HepG2 (cell line): ENCODE data around the gene NPBWR2. TPM values are rescaled to one million over a fixed set of nuclear protein-coding genes. Genes with fewer than 3 reads are reported as not detected.

Experiments
- ATF7-NPFF ChIP-seq: sonication (generic); formaldehyde crosslinking; IDR thresholded peaks from 2 replicates; pipeline ENCODE4 v1.8.1; 2023; ENCODE audit warnings: mild to moderate bottlenecking, low read depth, missing genetic modification reagents, moderate library complexity
- GFI1 ChIP-seq: sonication (generic); formaldehyde crosslinking; IDR thresholded peaks from 2 replicates; pipeline ENCODE4 v1.5.0; 2020; ENCODE audit warnings: missing genetic modification reagents, mild to moderate bottlenecking, borderline replicate concordance
- KDM5B ChIP-seq: sonication (generic); formaldehyde crosslinking; IDR thresholded peaks from 2 replicates; pipeline ENCODE4 v1.4.0; 2020; ENCODE audit warnings: missing genetic modification reagents, mild to moderate bottlenecking, borderline replicate concordance
- KLF6 ChIP-seq: IDR thresholded peaks from 2 replicates; pipeline ENCODE4 v1.8.0; 2016; ENCODE audit warnings: missing biosample characterization, missing genetic modification reagents
- KMT2B ChIP-seq: IDR thresholded peaks from 2 replicates; pipeline ENCODE4 v1.6.1; 2016; ENCODE audit warnings: missing genetic modification reagents, missing compliant biosample characterization
- MBD4 ChIP-seq: IDR thresholded peaks from 2 replicates; pipeline ENCODE4 v1.6.1; 2012; ENCODE audit warnings: low read length, inconsistent platforms, borderline replicate concordance
- MLLT10 ChIP-seq: sonication (generic); formaldehyde crosslinking; IDR thresholded peaks from 2 replicates; pipeline ENCODE4 v1.4.0; 2020; ENCODE audit warnings: missing genetic modification reagents
- PHB2 ChIP-seq: fragments of 450-650 bp; IDR thresholded peaks from 2 replicates; pipeline ENCODE4 v1.6.1; 2018; ENCODE audit not compliant: partially characterized antibody
- RBM22 ChIP-seq: fragments of 200-400 bp; formaldehyde crosslinking; optimal IDR thresholded peaks from 2 replicates; pipeline ENCODE3; 2017; ENCODE audit warnings: mild to moderate bottlenecking, low read length, moderate library complexity
- RXRB ChIP-seq: IDR thresholded peaks from 2 replicates; pipeline ENCODE4 v1.6.1; 2016; ENCODE audit warnings: borderline replicate concordance, missing genetic modification reagents, missing compliant biosample characterization
- SALL2 ChIP-seq: sonication (generic); formaldehyde crosslinking; IDR thresholded peaks from 2 replicates; pipeline ENCODE4 v1.8.1; 2023; ENCODE audit warnings: mild to moderate bottlenecking, missing genetic modification reagents, inconsistent platforms
- SCMH1 ChIP-seq: sonication (generic); formaldehyde crosslinking; IDR thresholded peaks from 2 replicates; pipeline ENCODE4 v1.9.0; 2021; ENCODE audit warnings: missing genetic modification reagents, mild to moderate bottlenecking, borderline replicate concordance
- SP1 ChIP-seq, 2 experiments: fragments of 450-650 bp in 1 of 2; sonication (generic) in 1 of 2; formaldehyde crosslinking in 1 of 2; IDR thresholded peaks; 2 replicates each; pipeline versions ENCODE4 v1.4.0 to v1.6.1; 2016 to 2020; ENCODE audit warnings: missing genetic modification reagents in 1 of 2
- SPEN ChIP-seq: sonication (generic); formaldehyde crosslinking; IDR thresholded peaks from 2 replicates; pipeline ENCODE4 v1.5.1; 2020; ENCODE audit warnings: low read depth, mild to moderate bottlenecking, missing genetic modification reagents
- SRY ChIP-seq: sonication (generic); formaldehyde crosslinking; IDR thresholded peaks from 2 replicates; pipeline ENCODE4 v1.8.0; 2022; ENCODE audit warnings: mild to moderate bottlenecking, missing genetic modification reagents
- TBX3 ChIP-seq: fragments of 450-650 bp; IDR thresholded peaks from 2 replicates; pipeline ENCODE4 v1.6.1; 2017; ENCODE audit warnings: antibody characterized with exemption, mild to moderate bottlenecking, inconsistent platforms, borderline replicate concordance
- TCF7 ChIP-seq: sonication (generic); IDR thresholded peaks from 2 replicates; pipeline ENCODE4 v1.6.1; 2016; ENCODE audit warnings: antibody characterized with exemption, low read depth
- U2AF1 ChIP-seq: fragments of 200-400 bp; formaldehyde crosslinking; optimal IDR thresholded peaks from 2 replicates; pipeline ENCODE3; 2017; ENCODE audit warnings: mild to moderate bottlenecking, low read depth, low read length
- YEATS2 ChIP-seq: sonication (generic); formaldehyde crosslinking; IDR thresholded peaks from 2 replicates; pipeline ENCODE4 v1.4.0; 2020; ENCODE audit warnings: missing genetic modification reagents, borderline replicate concordance
- ZMAT3 ChIP-seq: sonication (generic); formaldehyde crosslinking; conservative IDR thresholded peaks from 2 replicates; pipeline ENCODE4 v1.7.0; 2021; ENCODE audit warnings: missing genetic modification reagents
- ZNF382 ChIP-seq: sonication (generic); formaldehyde crosslinking; IDR thresholded peaks from 2 replicates; pipeline ENCODE4 v1.5.0; 2020; ENCODE audit warnings: missing genetic modification reagents, mild to moderate bottlenecking, borderline replicate concordance
- ZNF451 ChIP-seq: sonication (generic); formaldehyde crosslinking; IDR thresholded peaks from 2 replicates; pipeline ENCODE4 v1.5.0; 2020; ENCODE audit warnings: mild to moderate bottlenecking, missing genetic modification reagents
- ZNF468 ChIP-seq: sonication (generic); formaldehyde crosslinking; IDR thresholded peaks from 2 replicates; pipeline ENCODE4 v1.8.0; 2022; ENCODE audit warnings: mild to moderate bottlenecking, moderate library complexity, missing genetic modification reagents
- ZNF776 ChIP-seq: sonication (generic); formaldehyde crosslinking; IDR thresholded peaks from 2 replicates; pipeline ENCODE4 v1.4.0; 2020; ENCODE audit warnings: mild to moderate bottlenecking, missing genetic modification reagents
- ZNF816 ChIP-seq: sonication (generic); formaldehyde crosslinking; IDR thresholded peaks from 2 replicates; pipeline ENCODE4 v1.8.0; 2022; ENCODE audit warnings: missing genetic modification reagents, mild to moderate bottlenecking, borderline replicate concordance
- polyA plus RNA-seq, 8 experiments: library from polyadenylated mRNA; depleted of rRNA in 3 of 8; stranded (reverse) in 7 of 8; unstranded in 1 of 8; fragments of >200 nt; fragmentation: Illumina TruSeq in 4 of 8; extraction: Trizol in 4 of 8; gene quantifications; 2 replicates each; pipeline versions ENCODE4 v1.2.1 to v1.2.3, GENCODE V29; 2011 to 2016; ENCODE audit warnings: low read depth in 4 of 8, missing spikeins in 1 of 8, mixed read lengths in 1 of 8; ENCODE audit not compliant: insufficient read depth in 1 of 8
- total RNA-seq, 5 experiments: library from RNA; depleted of rRNA; stranded (reverse); fragments of >200 nt; fragmentation: Illumina TruSeq; extraction: Trizol; gene quantifications; 2 replicates each; pipeline ENCODE4 v1.2.3, GENCODE V29; 2016; ENCODE audit warnings: low read depth in 1 of 5
- TF ChIP-seq, protein P1 (sequence below): sonication (generic); formaldehyde crosslinking; IDR thresholded peaks from 2 replicates; pipeline ENCODE4 v1.4.0; 2020; ENCODE audit warnings: mild to moderate bottlenecking, missing genetic modification reagents
- TF ChIP-seq, protein P2 (sequence below): sonication (generic); formaldehyde crosslinking; conservative IDR thresholded peaks from 2 replicates; pipeline ENCODE4 v1.8.0; 2022; ENCODE audit warnings: mild to moderate bottlenecking, moderate library complexity, missing genetic modification reagents
- TF ChIP-seq, protein P3 (sequence below): sonication (generic); formaldehyde crosslinking; IDR thresholded peaks from 2 replicates; pipeline ENCODE4 v1.8.0; 2022; ENCODE audit warnings: missing genetic modification reagents, mild to moderate bottlenecking, inconsistent platforms, borderline replicate concordance

NPBWR2 gene
- total and polyA plus RNA-seq, 2 of the 13 experiments (the other 11 are each of a cell fraction or from before 2014, with no cell fraction given) = not detected

DNA sequence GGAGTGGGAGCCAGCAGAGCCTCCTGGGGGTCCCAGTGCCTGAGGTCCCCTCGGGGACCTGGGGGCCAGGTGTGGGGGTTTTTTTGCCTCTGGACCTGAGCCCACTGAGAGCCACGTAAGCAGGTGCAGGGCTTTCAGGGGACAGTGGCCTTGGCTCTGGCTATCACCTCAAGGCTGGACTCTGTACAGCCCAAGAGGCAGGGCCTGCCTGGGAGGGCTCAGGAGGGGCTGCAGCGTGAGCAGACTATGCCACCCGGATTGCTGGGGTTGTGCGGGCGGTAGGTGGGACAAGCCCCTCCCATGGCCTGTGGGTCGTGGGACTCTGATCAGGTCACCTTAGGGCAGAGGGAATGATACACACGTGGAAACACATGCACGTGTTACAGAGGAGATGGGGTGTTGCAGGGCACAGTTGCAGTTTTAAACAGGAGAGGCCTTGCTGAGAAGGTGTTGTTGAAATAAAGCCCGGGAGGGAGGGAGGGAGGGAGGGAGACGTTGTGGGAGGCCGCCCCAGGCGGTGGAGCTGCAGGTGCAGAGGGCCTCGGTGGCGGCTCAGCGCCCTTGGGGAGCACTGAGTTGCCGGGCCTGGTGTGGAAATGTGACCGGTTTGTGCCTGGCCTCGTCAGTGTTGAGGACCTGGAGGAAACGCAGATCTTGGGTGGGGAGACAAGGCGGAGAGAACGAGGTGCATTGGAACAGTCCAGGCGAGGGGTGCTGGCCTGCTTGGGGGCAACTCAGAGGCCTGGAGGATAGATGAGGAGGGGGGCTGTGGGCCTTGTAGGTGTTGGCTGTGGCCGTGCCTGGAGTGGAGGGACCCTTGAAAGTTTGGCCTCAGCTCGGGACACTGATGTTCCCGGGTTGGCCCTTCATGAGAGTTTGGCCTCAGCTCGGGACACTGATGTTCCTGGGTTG is 42.0 kb downstream of the NPBWR2 start (continued):
- TF ChIP-seq ZNF816 (no peak), RXRB (CRISPR knock-in tag) (peak; percentile 78), KLF6 (CRISPR knock-in tag) (no peak), TBX3 (no peak), SPEN (peak; percentile 57), MBD4 (no peak), ZMAT3 (CRISPR knock-in tag) (peak; percentile 15; the same call in 1 of the 2 replicates), ZNF382 (no peak), TCF7 (no peak), SALL2 (CRISPR knock-in tag) (no peak; the same call in none of the 2 replicates), SP1 (IDR thresholded peaks at IDR 0.05) (no peak), SP1 (CRISPR knock-in tag; IDR thresholded peaks at IDR 0.05) (no peak; the same call in 1 of the 2 replicates), ZNF776 (peak; percentile 70; the same call in 1 of the 2 replicates), SRY (CRISPR knock-in tag) (0 out of 2 replicates have a peak, but pooled peaks have one; percentile 54), KDM5B (CRISPR knock-in tag) (peak; percentile 64), PHB2 (no peak), GFI1 (no peak), ZNF468 (CRISPR knock-in tag) (no peak), MLLT10 (CRISPR knock-in tag) (no peak), KMT2B (CRISPR knock-in tag) (0 out of 2 replicates have a peak, but pooled peaks have one; percentile 40), RBM22 (peak; percentile 40), SCMH1 (CRISPR knock-in tag) (no peak), YEATS2 (peak; percentile 27; the same call in 1 of the 2 replicates), ZNF451 (CRISPR knock-in tag) (peak; percentile 76; the same call in 1 of the 2 replicates), U2AF1 (no peak), ATF7-NPFF (CRISPR knock-in tag) (no peak)
- TF ChIP-seq, protein P1, sequence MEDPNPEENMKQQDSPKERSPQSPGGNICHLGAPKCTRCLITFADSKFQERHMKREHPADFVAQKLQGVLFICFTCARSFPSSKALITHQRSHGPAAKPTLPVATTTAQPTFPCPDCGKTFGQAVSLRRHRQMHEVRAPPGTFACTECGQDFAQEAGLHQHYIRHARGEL (CRISPR knock-in tag) = no peak
- TF ChIP-seq, protein P2, sequence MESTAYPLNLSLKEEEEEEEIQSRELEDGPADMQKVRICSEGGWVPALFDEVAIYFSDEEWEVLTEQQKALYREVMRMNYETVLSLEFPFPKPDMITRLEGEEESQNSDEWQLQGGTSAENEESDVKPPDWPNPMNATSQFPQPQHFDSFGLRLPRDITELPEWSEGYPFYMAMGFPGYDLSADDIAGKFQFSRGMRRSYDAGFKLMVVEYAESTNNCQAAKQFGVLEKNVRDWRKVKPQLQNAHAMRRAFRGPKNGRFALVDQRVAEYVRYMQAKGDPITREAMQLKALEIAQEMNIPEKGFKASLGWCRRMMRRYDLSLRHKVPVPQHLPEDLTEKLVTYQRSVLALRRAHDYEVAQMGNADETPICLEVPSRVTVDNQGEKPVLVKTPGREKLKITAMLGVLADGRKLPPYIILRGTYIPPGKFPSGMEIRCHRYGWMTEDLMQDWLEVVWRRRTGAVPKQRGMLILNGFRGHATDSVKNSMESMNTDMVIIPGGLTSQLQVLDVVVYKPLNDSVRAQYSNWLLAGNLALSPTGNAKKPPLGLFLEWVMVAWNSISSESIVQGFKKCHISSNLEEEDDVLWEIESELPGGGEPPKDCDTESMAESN (CRISPR knock-in tag) = 0 out of 2 replicates have a peak, but pooled peaks have one; percentile 67
- TF ChIP-seq, protein P3, sequence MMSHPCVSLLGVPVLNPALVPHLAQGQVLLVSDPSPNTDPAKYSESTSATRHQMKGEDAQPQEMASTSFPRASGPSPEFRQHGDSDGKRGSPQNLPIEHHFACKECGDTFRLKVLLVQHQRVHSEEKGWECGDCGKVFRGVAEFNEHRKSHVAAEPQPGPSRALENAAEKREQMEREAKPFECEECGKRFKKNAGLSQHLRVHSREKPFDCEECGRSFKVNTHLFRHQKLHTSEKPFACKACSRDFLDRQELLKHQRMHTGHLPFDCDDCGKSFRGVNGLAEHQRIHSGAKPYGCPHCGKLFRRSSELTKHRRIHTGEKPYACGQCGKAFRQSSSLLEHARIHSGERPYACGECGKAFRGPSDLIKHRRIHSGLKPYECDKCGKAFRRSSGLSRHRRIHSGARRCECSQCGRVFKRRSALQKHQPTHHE (CRISPR knock-in tag) = no peak; the same call in 1 of the 2 replicates
